DND-41 (cell line): Measurements from ENCODE around the gene IFNA1.

Source experiments
- CTCF ChIP-seq: IDR thresholded peaks from 2 replicates; pipeline ENCODE4 v1.5.1; 2012; ENCODE audit warnings: borderline replicate concordance, low read length, moderate library complexity, mild to moderate bottlenecking; ENCODE audit not compliant: poor library complexity, severe bottlenecking; ENCODE audit errors: extremely low read depth
- EZH2 ChIP-seq: IDR thresholded peaks from 3 replicates; pipeline ENCODE4 v1.6.1; 2012; ENCODE audit warnings: borderline replicate concordance, low read depth, mild to moderate bottlenecking, moderate library complexity, low read length, inconsistent platforms; ENCODE audit not compliant: severe bottlenecking

- no peak for TF ChIP-seq CTCF
- TF ChIP-seq EZH2: no peak
These were observed 13.9 kb downstream of the IFNA1 start for GRCh38 chr9:21454149-21454548.
